Activated B cell treated with CpG ODN at 0.5 μM for 24 hours (primary cell): ENCODE data around the gene COG5. TPM values are rescaled to one million over a fixed set of nuclear protein-coding genes. Genes with fewer than 3 reads are reported as not detected.

ENCODE experiments used
- ATAC-seq: fragments of 200-7000 bp; cut with Tn5 transposase; one replicate; pipeline ENCODE4 v1.10.0; 2021; ENCODE audit warnings: low read depth, mild to moderate bottlenecking, moderate library complexity
- CTCF ChIA-PET: fragments of 350-600 bp; sonication (Branson Sonifier 250); formaldehyde crosslinking; loops from one replicate; lab custom pipeline; 2021; ENCODE audit warnings: antibody characterized with exemption; lab: Charles Lee
- POLR2A ChIA-PET: fragments of 350-600 bp; sonication (Branson Sonifier 250); formaldehyde crosslinking; loops from one replicate; lab custom pipeline; 2021; ENCODE audit warnings: antibody characterized with exemption; lab: Charles Lee
- DNase-seq: peaks from one replicate; pipeline ENCODE4 v3.0.0; 2022
- H3K27ac Mint-ChIP-seq: one replicate; pipeline ENCODE4 v1.8.0; 2020; ENCODE audit warnings: mixed read lengths
- H3K27me3 Mint-ChIP-seq: one replicate; pipeline ENCODE4 v1.8.0; 2021; ENCODE audit warnings: mixed read lengths
- H3K36me3 Mint-ChIP-seq: one replicate; pipeline ENCODE4 v1.8.0; 2021; ENCODE audit warnings: low read depth, mixed read lengths
- H3K4me1 Mint-ChIP-seq: one replicate; pipeline ENCODE4 v1.8.0; 2021; ENCODE audit warnings: mixed read lengths
- H3K4me3 Mint-ChIP-seq: one replicate; pipeline ENCODE4 v1.8.0; 2020; ENCODE audit warnings: mild to moderate bottlenecking, mixed read lengths
- H3K9me3 Mint-ChIP-seq: one replicate; pipeline ENCODE4 v1.8.0; 2020; ENCODE audit warnings: mixed read lengths
- intact Hi-C: fragments of 100-400 bp; cut with micrococcal nuclease; formaldehyde crosslinking; loops from one replicate; pipeline ENCODE4 v1.15.1; 2024
- total RNA-seq: library from RNA; stranded (reverse); gene quantifications from 2 replicates; pipeline ENCODE4 v1.2.3, GENCODE V29; 2022
- TF ChIP-seq, protein P1 (sequence below): fragments of 200-600 bp; IDR thresholded peaks from one replicate; pipeline ENCODE4 v1.8.0; 2022; ENCODE audit warnings: antibody characterized with exemption, mild to moderate bottlenecking

Gene COG5
- total RNA-seq, 1 donor from 2014 or later: 47.0 TPM

DNA sequence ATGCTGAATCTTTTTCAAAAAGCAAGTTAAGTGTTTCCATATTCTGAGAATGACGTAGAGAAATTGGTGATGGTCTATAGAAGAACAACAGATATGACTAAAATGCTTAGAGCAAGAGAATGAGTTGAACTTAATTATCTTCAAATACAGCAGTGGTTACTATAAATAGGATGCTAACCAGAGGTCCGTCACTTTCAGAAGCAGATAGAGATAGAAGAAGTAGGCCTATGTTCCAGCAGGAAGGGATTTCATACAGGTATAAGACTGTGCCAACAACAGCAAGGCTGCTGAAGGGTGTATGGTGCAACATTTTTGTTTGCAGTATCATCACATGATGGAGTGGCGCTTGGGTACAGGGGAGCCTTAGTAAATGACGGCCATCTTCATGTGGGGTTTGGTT, 326.3 kb downstream of the COG5 start:
- H3K27me3 Mint-ChIP-seq: no peaks in the 10 kb centered on the region

DNA sequence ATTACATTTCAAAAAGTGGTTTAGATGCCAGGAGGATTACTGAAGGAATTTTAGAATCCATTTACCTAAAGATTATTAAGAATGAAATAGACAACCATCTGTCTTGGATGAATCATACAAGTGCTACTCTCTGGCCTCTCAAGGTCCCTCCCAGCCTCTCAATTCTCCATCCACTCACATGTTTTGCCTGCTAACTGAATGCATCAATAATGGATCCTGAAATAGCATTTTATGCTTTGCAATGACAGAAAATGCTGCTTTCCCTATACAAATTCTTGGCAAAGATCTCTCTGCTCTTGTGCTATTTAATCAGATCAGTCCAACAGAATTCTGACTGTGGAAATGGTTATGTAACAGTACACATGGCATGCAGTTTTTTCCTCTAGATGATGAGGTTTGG, 326.9 kb downstream of the COG5 start:
- Mint-ChIP-seq H3K36me3 (peaks cover 41% of the 10 kb centered on the region), H3K4me3 (no peak overlapping the region), H3K27me3 (no peaks in the 10 kb centered on the region), H3K4me1 (peaks cover 3% of the 10 kb centered on the region), H3K9me3 (no peaks in the 10 kb centered on the region), H3K27ac (no peak overlapping the region)
- intact Hi-C loops: no loop called here
- ATAC-seq (no peak), DNase-seq (no peak)
- ChIA-PET POLR2A (no interaction called here), CTCF (no interaction called here)
- TF ChIP-seq, protein P1, sequence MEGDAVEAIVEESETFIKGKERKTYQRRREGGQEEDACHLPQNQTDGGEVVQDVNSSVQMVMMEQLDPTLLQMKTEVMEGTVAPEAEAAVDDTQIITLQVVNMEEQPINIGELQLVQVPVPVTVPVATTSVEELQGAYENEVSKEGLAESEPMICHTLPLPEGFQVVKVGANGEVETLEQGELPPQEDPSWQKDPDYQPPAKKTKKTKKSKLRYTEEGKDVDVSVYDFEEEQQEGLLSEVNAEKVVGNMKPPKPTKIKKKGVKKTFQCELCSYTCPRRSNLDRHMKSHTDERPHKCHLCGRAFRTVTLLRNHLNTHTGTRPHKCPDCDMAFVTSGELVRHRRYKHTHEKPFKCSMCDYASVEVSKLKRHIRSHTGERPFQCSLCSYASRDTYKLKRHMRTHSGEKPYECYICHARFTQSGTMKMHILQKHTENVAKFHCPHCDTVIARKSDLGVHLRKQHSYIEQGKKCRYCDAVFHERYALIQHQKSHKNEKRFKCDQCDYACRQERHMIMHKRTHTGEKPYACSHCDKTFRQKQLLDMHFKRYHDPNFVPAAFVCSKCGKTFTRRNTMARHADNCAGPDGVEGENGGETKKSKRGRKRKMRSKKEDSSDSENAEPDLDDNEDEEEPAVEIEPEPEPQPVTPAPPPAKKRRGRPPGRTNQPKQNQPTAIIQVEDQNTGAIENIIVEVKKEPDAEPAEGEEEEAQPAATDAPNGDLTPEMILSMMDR: no peak

More for the DNA sequence above, 326.3 kb downstream of the COG5 start:
- ChIA-PET CTCF (no interaction called here), POLR2A (no interaction called here)
- Mint-ChIP-seq H3K36me3 (peaks cover 43% of the 10 kb centered on the region), H3K4me3 (no peak overlapping the region), H3K9me3 (no peaks in the 10 kb centered on the region), H3K4me1 (peaks cover 3% of the 10 kb centered on the region), H3K27ac (no peak overlapping the region)
- no peak for DNase-seq
- TF ChIP-seq, protein P1: no peak
- ATAC-seq: no peak
- intact Hi-C loops: no loop called here

DNA sequence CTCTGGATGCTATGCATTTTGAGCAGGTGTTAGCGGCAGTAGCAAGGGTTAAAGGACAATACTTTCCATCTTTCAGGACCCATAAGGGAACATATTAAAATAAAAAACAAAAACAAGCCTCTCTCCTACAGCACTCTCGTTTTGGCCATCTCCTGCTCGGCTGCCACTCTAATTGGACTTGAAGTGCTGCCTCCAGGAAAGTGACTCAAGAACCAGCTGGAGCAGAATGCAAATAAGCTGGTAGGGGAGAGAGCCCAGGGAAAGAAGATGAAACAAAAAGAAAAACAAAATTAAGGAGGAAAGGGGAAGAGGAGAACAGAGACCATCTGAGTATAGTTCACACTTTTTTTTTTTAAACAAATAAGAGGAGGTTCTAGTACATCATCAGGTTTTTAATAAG, 329.3 kb downstream of the COG5 start:
- Mint-ChIP-seq H3K4me3 (no peak overlapping the region), H3K27me3 (no peaks in the 10 kb centered on the region), H3K27ac (no peak overlapping the region), H3K9me3 (no peaks in the 10 kb centered on the region), H3K36me3 (peaks cover 47% of the 10 kb centered on the region), H3K4me1 (peaks cover 6% of the 10 kb centered on the region)
- DNase-seq (no peak), ATAC-seq (no peak)
- intact Hi-C loops: no loop called here
- POLR2A ChIA-PET: no interaction called here
- CTCF ChIA-PET: no interaction called here
- TF ChIP-seq, protein P1: no peak

DNA sequence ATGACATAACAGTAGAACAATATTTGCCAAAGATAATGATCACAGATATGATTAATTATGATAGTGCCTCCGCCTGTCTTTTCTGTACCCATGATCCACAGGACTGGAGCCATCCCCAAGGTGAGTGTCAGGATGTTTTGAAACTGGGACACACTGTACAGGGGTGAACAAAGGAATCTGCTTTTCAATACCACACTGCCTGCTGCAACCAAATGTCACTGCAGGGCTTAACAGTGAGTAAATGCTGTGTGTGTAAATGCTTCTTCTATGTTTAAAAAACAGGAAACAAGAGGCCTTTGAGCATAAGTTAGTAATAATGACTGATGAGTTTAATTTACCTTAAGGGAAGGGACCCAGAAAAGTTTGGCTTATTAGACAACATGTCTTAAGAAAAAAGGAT, 329.7 kb downstream of the COG5 start:
- Mint-ChIP-seq H3K36me3 (peaks cover 47% of the 10 kb centered on the region), H3K4me1 (peaks cover 6% of the 10 kb centered on the region), H3K27ac (no peak overlapping the region), H3K4me3 (no peak overlapping the region), H3K27me3 (no peaks in the 10 kb centered on the region), H3K9me3 (no peaks in the 10 kb centered on the region)
- intact Hi-C loops: no loop called here
- DNase-seq: no peak
- TF ChIP-seq, protein P1: no peak
- ChIA-PET CTCF (no interaction called here), POLR2A (no interaction called here)
- no peak for ATAC-seq

DNA sequence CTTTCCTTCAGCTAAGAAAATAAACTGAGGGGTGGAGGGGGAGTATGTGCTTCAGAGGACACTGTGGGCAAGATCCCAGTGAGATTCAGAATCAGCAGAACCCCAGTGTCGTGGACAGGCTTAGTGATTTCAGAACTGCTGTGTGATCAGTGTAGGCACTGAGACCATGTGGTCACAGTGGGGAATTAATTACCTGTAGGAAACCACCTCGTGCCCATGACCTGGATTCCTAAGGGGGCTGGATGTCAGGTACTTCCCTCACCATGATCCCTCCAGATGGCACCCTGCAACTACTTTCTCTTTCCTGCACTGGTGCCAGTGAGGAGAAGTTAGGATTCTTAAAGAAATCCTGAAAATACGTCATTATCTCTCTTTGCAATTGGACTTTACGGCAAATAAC, 330.5 kb downstream of the COG5 start:
- intact Hi-C loops: no loop called here
- ATAC-seq (no peak), DNase-seq (no peak)
- Mint-ChIP-seq H3K27ac (no peak overlapping the region), H3K27me3 (no peaks in the 10 kb centered on the region), H3K9me3 (no peaks in the 10 kb centered on the region), H3K36me3 (peaks cover 49% of the 10 kb centered on the region), H3K4me1 (peaks cover 3% of the 10 kb centered on the region), H3K4me3 (no peak overlapping the region)
- CTCF ChIA-PET: no interaction called here
- TF ChIP-seq, protein P1: no peak
- POLR2A ChIA-PET: no interaction called here
